Inflammatory macrophage (primary cell): ENCODE measurements around the gene CLRN2.

Source experiments
- DNase-seq, 2 donors: peaks; one replicate each; pipeline ENCODE4 v3.0.0-alpha.2; 2020 to 2022
- total RNA-seq, 18 experiments: gene quantifications; one replicate each; lab custom pipeline; 2026; ENCODE audit warnings: mixed read lengths in 6 of 18, inconsistent platforms in 2 of 18; lab: John Stamatoyannopoulos, UW

Gene CLRN2
- total RNA-seq = 0 to 0.08 (median 0) reads per million in 18 experiments

- DNase-seq = no peak
Measured at GRCh38 chr4:17514865-17515264, at the start of gene CLRN2. Gene CLRN2, plus strand, starts transcription at chr4:17515165. Its CDS starts 102 bp downstream, at chr4:17515267.

DNA sequence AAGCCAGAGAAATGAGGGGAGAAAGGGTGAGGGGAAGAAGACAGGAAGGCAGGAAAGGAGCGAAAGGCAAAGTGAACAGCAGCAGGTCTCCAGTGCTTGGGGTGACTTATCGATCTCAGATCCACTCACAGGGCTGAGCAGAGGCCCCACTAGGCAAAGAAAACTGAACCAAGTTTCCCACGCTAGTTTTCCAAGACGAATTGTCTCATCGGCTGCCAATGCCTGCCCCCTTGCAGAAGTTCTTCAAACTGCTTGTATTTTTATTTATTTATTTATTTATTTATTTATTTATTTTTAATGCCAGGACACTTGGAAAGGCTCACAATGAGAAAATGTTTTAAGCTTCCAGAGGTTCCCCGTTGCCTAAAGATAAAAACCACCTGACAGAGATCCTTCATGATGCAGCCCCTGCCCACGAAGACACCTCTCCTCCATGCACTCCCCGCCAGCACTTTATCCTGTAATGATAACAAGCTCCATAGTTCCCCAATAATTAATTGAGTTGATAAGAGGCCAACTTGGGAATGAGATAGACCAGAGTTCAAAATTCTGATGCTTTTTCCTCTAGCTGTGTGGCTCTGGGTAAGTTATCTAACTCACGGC lies 46.2 kb upstream of the CLRN2 start:
- DNase-seq = peak; percentile 5 to 34

GRCh38 chr4:17469931-17470674 lies 44.9 kb upstream of the CLRN2 start:
- no peak for DNase-seq

DNA sequence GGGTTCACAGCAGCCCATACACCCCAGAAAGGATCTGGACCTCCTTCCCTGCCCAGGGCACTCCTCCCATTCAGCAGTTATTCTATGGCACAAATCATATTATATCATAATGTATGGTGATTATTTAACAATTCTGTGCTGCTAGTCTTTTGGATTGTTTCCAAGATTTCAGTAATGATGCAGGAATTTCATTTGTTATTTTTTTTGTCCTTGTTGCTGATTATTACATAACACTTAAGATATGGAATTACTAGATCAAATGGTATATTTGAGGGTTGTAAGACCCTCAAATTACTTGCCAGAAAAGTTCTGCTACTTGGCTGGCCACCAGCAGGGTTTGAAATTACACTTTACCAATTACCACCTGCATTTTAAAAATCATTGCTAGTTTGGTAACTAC lies 39.5 kb upstream of the CLRN2 start:
- DNase-seq = no peak

DNA sequence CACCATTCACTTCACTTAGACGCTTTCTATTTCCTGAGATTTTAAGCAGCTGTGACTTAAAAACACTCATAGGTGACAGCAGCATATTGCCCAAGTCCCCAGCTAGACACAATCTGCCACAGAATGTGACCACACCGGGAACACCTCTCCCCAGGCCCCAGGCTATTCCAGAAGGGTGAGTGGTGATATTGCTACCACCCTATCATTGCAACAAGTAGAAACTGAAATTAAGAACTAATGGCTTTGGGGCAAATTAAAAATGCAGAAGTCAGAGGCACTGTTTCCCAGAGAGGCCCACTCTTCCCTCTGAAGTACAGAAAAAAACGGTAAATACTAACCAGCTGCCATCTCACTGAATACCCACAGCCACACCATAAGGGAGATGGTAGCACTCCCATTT lies 38.1 kb upstream of the CLRN2 start:
- DNase-seq = peak; percentile 29 to 42

GRCh38 chr4:17477774-17478472 lies 37.0 kb upstream of the CLRN2 start:
- no peak for DNase-seq

DNA sequence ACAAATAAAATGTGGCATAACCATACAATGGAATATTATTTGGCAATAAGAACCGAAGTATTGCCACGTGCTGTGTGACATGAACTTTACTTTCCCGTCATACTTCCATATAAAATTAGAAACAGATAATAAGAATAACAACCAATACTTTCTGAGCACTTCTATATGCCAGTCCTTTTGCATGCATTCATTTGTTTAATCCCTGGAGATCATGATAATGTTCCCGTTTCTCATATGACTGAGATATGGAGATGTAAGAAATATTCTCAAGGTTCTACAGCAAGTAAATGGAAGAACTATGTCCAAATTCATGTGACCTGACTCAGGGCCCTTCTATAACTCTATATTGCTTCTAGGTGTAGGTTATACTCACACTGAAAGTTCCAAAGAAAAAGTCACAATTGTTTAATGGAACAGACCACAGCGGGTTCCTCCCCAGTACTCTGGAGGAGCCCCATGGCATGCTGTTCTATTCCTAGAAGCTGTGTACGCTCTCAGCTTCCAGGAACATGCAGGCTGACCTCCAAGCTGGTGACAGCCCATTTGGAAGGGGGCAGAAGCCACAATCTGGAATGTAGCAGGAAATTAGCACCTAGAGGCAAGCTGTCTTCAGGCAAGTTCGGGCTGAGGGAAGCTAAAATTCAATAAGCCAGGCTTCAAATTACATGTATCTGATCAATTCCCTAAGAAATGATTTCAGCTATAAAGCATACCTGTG lies 34.6 kb upstream of the CLRN2 start:
- no peak for DNase-seq

- no peak for DNase-seq
Measured at GRCh38 chr4:17480955-17481354, 34.0 kb upstream of the CLRN2 start.

DNA sequence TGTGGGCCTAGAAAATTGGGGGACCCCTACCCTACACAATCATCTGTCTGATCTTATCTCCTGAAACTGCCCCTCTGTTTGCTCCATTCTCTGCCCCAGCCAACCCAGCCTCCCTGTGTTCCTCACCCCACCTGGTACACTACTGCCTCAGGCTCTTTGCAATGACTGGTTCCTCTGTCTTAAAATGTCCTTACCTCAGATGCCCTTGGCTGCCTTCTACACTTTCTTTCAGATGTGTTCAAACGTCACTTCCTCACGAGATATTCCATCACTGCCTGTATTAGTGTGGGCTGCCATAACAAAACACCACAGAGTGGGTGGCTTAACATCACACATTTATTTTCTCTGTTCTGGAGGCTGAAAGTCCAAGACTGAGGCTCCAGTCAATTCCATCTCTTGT lies 32.2 kb upstream of the CLRN2 start:
- DNase-seq = no peak

DNA sequence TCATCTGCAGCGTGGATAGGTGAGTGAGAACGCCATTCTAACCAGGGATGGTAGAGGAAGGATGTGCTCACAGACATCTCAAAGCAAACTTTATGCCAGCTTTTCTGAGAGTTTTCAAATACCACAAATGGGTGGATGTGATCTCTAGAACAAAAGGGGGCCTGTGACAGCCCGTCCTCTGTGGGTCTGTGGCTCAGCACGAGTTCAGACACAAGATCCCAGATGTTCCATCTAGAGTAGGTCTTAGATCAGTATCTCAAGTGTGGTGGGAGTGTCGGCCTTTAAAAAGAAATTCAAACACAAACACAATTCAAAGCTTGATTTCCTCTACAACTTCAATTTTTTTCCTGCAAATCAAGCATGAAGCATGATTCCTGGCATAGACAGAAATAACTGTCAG lies 25.8 kb upstream of the CLRN2 start:
- no peak for DNase-seq

GRCh38 chr4:17489721-17490120 lies 25.2 kb upstream of the CLRN2 start:
- DNase-seq = no peak

GRCh38 chr4:17490575-17491059 lies 24.3 kb upstream of the CLRN2 start:
- DNase-seq = no peak

DNA sequence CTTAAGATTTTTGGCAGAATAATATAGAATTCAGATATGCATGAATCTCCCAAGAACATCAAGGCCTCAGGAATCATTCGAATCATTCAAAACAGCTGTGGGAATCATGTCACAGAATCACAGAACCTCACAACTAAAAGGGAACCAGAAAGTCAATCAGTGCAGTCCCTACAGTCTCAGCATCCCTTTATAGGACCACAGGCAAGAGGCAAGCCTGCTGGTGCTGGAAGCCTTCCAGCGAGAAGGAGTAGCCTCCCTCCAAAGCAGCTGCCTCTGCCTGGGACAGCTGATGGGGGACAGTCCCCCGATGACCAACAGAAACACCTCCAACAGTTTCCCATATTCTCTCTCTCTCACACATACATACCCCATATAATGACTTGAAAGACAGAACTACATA lies 23.8 kb upstream of the CLRN2 start:
- DNase-seq = no peak

- no peak for DNase-seq
Measured at GRCh38 chr4:17492058-17492741, 22.8 kb upstream of the CLRN2 start.

DNA sequence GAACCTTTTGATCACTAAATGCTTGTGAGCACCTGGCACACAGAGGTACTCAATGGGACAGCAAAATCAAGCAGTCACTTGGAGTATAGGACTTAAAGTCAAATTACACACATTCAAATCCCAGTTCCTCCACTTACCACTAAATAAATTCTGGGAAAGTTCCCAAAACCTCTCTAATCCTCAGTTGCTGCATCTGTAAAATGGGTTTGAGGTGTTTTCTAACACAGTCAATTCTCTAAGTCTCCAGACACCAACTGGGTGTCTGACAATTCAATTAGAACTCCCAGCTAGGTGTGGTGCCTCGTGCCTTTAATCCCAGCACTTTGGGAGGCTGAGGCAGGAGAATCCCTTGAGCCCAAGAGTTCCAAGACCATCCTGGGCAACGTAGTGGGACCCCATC lies 22.1 kb upstream of the CLRN2 start:
- DNase-seq = no peak

DNA sequence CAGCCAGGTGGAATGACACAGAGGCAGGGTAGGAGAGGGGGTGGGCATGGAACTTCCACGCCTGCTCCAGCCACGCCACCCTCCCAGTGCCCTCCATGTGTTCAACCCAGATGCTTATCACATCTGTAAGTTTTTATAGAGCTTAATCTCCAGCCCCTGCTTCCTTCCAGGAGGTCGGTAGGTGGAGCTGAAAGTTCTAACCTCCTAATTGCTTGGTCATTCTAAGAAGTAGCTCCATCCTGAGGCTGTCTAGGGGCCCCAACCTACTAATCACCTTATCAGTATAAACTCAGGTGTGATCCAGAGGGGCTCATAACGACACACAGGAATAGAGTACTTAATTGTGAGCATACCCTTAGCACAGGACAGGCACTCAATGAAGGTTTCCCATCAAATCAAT lies 21.3 kb upstream of the CLRN2 start:
- DNase-seq = no peak

DNA sequence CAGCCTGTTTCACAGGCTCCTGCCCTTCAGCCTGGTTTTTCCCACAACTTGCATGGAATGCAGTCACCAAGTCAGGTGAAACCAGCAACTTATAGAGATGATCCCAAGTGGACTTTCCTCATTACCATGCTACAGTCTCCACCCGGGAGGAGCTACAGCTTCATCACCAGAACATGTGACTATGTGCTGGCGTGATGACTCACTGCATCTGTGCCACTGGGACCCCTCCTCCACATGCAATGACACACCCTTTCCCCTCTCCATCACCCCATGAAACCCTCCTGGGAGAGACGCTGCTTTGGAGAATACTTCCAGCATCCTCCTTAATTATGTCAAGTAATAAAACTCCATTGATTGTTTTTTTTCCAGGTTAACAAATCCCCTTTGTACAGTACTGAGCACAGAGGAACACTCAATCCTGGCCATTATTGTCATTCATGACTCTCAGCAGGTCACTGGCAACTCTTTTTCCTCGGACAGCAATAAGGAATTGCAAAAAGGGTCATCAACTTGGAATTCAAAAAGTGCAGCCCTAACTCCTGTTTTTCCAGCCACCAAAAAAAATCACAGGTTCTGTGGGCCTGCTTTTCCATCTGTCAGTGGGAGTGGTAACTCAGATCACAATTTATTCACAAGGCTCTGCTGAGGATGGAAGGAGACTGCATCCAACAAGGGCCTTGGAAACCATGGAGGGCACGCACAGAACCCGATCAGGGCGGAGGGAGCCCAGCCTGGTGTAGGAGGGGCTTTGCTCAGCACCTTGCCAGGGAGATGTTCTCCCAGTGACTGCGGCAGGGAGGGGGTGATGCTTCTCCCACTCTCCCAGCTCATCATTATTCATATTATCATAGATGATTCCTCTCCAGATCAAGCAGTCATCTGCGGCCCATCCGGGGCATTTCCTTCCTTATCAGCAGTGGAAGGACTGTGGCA lies 20.4 kb upstream of the CLRN2 start:
- peak in 1 of 2 donors; percentile 4 for DNase-seq

- no peak for DNase-seq
Measured at GRCh38 chr4:17497890-17498523, 17.0 kb upstream of the CLRN2 start.

DNA sequence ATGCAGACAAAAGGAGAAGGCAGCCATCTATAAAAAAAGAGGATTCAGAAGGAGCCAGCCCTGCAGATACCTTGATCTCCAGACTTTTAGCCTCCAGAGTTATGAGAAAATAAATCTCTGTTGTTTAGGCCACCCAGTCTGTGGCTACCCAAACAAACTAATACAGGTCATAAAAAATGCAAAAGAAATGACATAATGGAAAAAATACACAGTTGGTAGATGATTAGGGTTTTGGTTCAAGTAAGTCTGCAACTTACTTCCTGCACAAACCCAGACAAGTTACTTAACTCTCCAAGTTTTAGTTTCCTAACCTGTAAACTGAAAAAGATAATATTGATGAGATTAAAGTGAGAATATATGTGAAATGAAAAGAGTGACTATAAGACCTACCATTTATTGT lies 14.4 kb upstream of the CLRN2 start:
- no peak for DNase-seq

GRCh38 chr4:17502756-17503155 lies 12.2 kb upstream of the CLRN2 start:
- DNase-seq = no peak

DNA sequence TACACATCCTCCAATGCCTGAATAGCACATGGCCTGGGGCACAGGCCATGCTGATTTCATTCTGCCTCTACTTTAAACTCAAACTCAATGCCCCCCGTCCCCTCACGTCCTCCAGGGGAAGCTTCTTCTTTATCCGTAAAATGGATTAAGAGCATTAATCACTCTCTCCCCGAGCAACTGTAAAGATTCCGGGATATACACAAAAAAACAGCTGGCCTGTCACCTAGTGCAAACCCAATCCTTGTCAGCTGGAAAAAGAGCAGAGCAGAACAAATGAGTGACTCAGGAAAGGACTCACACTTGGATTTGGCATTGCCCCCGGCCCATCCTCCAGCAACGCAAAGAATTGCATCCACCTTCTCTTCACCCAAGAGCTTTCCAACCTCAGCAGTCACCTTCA lies 10.9 kb upstream of the CLRN2 start:
- no peak for DNase-seq
